ENCODE measurements around the gene CPZ. TPM values are rescaled to one million over a fixed set of nuclear protein-coding genes. Genes with fewer than 3 reads are reported as not detected.

Gene CPZ
- total and polyA plus RNA-seq, 10 of the 15 experiments (the other 5 are each of a cell fraction or from before 2014, with no cell fraction given) = not detected

GRCh38 chr4:8614365-8615193 is 22.0 kb downstream of the CPZ start:
- SMC1A ChIA-PET (ENCODE audit: uncharacterized antibody, unreplicated experiment) = no interaction called here
- POLR2A ChIA-PET = no interaction called here
- Histone ChIP-seq H3K36me3 (ENCODE audit: control insufficient read depth in 2 of 2, insufficient read depth in 2 of 2, low read length in 1 of 2) (no peaks in the 10 kb centered on the region; a peak in 1 of 4 replicates), H3K9me3 (replicated peaks; ENCODE audit: control insufficient read depth, insufficient read depth, low read length) (no peaks in the 10 kb centered on the region), H3K4me3 (no peak overlapping the region), H4K20me1 (ENCODE audit: control insufficient read depth, insufficient read depth) (no peaks in the 10 kb centered on the region), H3K9ac (ENCODE audit: control insufficient read depth, insufficient read depth, low read length) (no peak overlapping the region), H3K4me1 (ENCODE audit: control insufficient read depth, insufficient read depth, low read length) (no peaks in the 10 kb centered on the region), H3K27me3 (replicated peaks in 1 of 2; ENCODE audit: control insufficient read depth in 2 of 2, insufficient read depth in 2 of 2, low read length in 1 of 2) (no peaks in the 10 kb centered on the region; a peak in 1 of 4 replicates), H3K4me2 (ENCODE audit: control insufficient read depth, insufficient read depth) (no peak overlapping the region), H2AFZ (ENCODE audit: control insufficient read depth, low read depth, low read length) (no peak overlapping the region), H3K27ac (ENCODE audit: control insufficient read depth, insufficient read depth) (no peak overlapping the region), H3K79me2 (ENCODE audit: control insufficient read depth, insufficient read depth, low read length) (no peaks in the 10 kb centered on the region)
- RAD21 ChIA-PET (ENCODE audit: unreplicated experiment) = no interaction called here
- CTCF ChIA-PET = no interaction called here
- FAIRE-seq (no peak), DNase-seq (ENCODE audit: low read depth, low spot score) (no peak), ATAC-seq (no peak)
- TF ChIP-seq MYC (IDR thresholded peaks at IDR 0.05; ENCODE audit: insufficient read depth, insufficient read length, insufficient replicate concordance, low read length, severe bottlenecking) (no peak), NR2C1 (IDR thresholded peaks at IDR 0.05) (no peak), NR2C2 (IDR thresholded peaks at IDR 0.05; ENCODE audit: borderline replicate concordance, control insufficient read depth, insufficient read length, low read depth) (no peak), KLF5 (IDR thresholded peaks at IDR 0.05; ENCODE audit: partially characterized antibody) (no peak)
- in situ Hi-C loops (cut with MboI) = loop anchor here (10.0 kb wide), 1 partner anchor 310 kb away; no protein-coding TSS in a partner anchor
- WGBS (ENCODE audit: insufficient coverage, insufficient replicate concordance, low lambda C conversion rate, missing lambda C conversion rate) = 21% methylated on average over 21 of the region's 22 CpGs
- no TSS peak for BruUV-seq (replicated peaks)
- intact Hi-C loops (cut with micrococcal nuclease; ENCODE audit: unreplicated experiment) = no loop called here

DNA sequence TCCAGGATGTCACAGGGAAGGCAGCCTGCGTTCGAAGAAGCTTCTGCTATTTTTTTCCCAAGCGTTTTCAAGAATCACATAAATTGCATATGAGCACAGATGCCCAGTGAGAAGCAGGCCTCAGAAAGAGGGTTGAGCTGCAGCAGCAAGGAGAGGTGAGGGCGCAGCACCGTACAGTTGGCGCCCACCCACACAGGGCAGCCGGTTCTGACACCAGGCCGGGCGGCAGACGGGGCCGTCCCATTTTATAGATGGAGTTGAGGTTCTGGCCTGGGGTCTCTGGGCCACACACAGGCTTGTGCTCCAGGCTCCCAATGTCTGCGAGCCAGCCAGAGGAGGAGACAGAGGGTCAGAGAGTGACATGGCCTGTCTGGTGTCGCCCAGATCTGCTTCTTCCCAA is 22.8 kb downstream of the CPZ start:
- intact Hi-C loops (cut with micrococcal nuclease; ENCODE audit: unreplicated experiment) (no loop called here), in situ Hi-C loops (cut with MboI) (loop anchor here (10.0 kb wide), 1 partner anchor 309 kb away; no protein-coding TSS in a partner anchor)
- Histone ChIP-seq H3K9me3 (replicated peaks; ENCODE audit: control insufficient read depth, insufficient read depth, low read length) (no peaks in the 10 kb centered on the region), H3K4me2 (ENCODE audit: control insufficient read depth, insufficient read depth) (no peak overlapping the region), H3K9ac (ENCODE audit: control insufficient read depth, insufficient read depth, low read length) (no peak overlapping the region), H3K36me3 (ENCODE audit: control insufficient read depth in 2 of 2, insufficient read depth in 2 of 2, low read length in 1 of 2) (no peaks in the 10 kb centered on the region; a peak in 1 of 4 replicates), H3K27ac (ENCODE audit: control insufficient read depth, insufficient read depth) (no peak overlapping the region), H3K27me3 (replicated peaks in 1 of 2; ENCODE audit: control insufficient read depth in 2 of 2, insufficient read depth in 2 of 2, low read length in 1 of 2) (no peaks in the 10 kb centered on the region; a peak in 1 of 4 replicates), H3K79me2 (ENCODE audit: control insufficient read depth, insufficient read depth, low read length) (no peaks in the 10 kb centered on the region), H3K4me3 (no peak overlapping the region), H2AFZ (ENCODE audit: control insufficient read depth, low read depth, low read length) (no peak overlapping the region), H4K20me1 (ENCODE audit: control insufficient read depth, insufficient read depth) (no peaks in the 10 kb centered on the region), H3K4me1 (ENCODE audit: control insufficient read depth, insufficient read depth, low read length) (no peaks in the 10 kb centered on the region)
- 57% methylated on average over 12 of the region's 13 CpGs for WGBS (ENCODE audit: insufficient coverage, insufficient replicate concordance, low lambda C conversion rate, missing lambda C conversion rate)
- RAD21 ChIA-PET (ENCODE audit: unreplicated experiment) = no interaction called here
- ATAC-seq (no peak), FAIRE-seq (no peak), DNase-seq (ENCODE audit: low read depth, low spot score) (no peak)
- no peak for TF ChIP-seq HDGF (IDR thresholded peaks at IDR 0.05)
- no peak for TF ChIP-seq MTA3 (IDR thresholded peaks at IDR 0.05; ENCODE audit: borderline replicate concordance, low read length)
- TF ChIP-seq ATF7 (IDR thresholded peaks at IDR 0.05; ENCODE audit: low read depth) = no peak
- TF ChIP-seq MYC (IDR thresholded peaks at IDR 0.05; ENCODE audit: insufficient read depth, insufficient read length, insufficient replicate concordance, low read length, severe bottlenecking) = no peak
- TF ChIP-seq TCF12 (IDR thresholded peaks at IDR 0.05; ENCODE audit: low read depth, low read length) = no peak
- SMC1A ChIA-PET (ENCODE audit: uncharacterized antibody, unreplicated experiment) = no interaction called here
- POLR2A ChIA-PET = no interaction called here
- no TSS peak for BruUV-seq (replicated peaks)
- CTCF ChIA-PET = no interaction called here

Measured in GM12878 (cell line).